ENCODE data around the gene TTC28. TPM values are rescaled to one million over a fixed set of nuclear protein-coding genes. Genes with fewer than 3 reads are reported as not detected.

Gene TTC28
- total and polyA plus RNA-seq, 2 donors = 15.9 to 81.9 TPM

DNA sequence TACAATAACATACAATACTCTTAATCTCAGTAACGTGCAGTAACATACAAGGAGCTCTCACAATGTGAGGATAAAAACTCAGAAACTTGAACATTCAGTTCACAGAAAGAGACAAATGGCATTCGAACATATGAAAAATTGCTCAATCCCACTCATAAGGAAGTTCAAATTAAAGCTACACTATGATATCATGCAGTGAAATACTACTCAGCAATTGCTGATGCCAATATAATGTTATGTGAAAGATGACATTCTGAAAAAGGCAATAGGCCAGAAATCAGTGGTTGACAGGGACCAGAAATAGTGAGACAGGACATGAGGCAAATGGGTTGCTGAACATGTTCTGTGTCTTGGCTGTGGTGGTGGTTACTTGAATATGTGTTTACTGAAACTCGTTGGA, 726.9 kb downstream of the TTC28 start:
- peak overlapping the region; percentile 23 for H3K27ac ChIP-seq (ENCODE audit: low read depth)
- no peaks in the 10 kb centered on the region for H3K36me3 ChIP-seq (ENCODE audit: insufficient read depth)
- WGBS = 70% methylated on average over 3 of the region's 3 CpGs
- no peak for DNase-seq (ENCODE audit: extremely low spot score)
- H3K4me1 ChIP-seq (ENCODE audit: insufficient read depth) = no peaks in the 10 kb centered on the region
- no peak overlapping the region for H3K4me3 ChIP-seq (ENCODE audit: low read depth, low read length)

DNA sequence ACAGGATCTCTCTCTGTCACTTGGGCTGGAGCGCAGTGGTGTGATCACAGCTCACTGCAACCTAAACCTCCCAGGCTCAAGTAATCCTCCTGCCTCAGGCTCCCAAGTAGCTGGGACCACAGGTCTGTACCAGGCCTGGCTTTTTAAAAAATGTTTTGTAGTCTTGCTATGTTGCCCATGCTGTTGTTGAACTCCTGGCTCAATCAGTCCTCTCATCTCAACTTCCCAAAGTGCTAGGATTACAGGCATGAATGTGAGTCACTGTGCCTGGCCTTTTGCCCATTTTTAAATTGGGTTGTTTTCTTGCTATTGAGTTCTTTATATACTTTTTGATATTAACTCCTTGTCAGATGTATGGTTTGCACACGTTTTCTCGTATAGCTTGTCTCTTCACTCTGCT, 727.5 kb downstream of the TTC28 start:
- no peaks in the 10 kb centered on the region for H3K4me1 ChIP-seq (ENCODE audit: insufficient read depth)
- no peaks in the 10 kb centered on the region for H3K36me3 ChIP-seq (ENCODE audit: insufficient read depth)
- 75% methylated on average over 3 of the region's 3 CpGs for WGBS
- no peak overlapping the region for H3K4me3 ChIP-seq (ENCODE audit: low read depth, low read length)
- H3K27ac ChIP-seq (ENCODE audit: low read depth) = no peak overlapping the region
- no peak for DNase-seq (ENCODE audit: extremely low spot score)

DNA sequence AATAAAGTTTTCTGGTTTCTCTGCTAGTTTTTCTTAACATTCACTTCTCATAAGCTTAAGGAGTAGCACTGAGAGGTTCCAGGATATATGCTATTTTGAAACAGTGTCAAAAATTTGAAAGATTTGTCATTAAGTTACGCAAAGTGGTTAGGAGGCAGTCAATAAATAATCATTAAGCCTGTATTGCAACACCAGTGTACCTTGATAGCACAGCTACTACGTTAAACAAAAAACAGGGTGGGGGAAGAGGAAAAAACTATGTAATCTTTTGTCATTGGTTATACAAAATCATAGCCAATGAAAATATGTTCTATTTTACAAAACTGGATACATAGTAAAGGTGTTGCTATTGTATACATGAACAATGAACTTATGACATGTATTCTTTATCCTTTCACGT, 730.2 kb downstream of the TTC28 start:
- H3K4me3 ChIP-seq (ENCODE audit: low read depth, low read length) = no peak overlapping the region
- H3K4me1 ChIP-seq (ENCODE audit: insufficient read depth) = no peaks in the 10 kb centered on the region
- 88% methylated on average over 3 of the region's 3 CpGs for WGBS
- no peak overlapping the region for H3K27ac ChIP-seq (ENCODE audit: low read depth)
- H3K36me3 ChIP-seq (ENCODE audit: insufficient read depth) = no peaks in the 10 kb centered on the region
- no peak for DNase-seq (ENCODE audit: extremely low spot score)

- 95% methylated on average over 2 of the region's 2 CpGs for WGBS
- Histone ChIP-seq H3K36me3 (ENCODE audit: insufficient read depth) (no peaks in the 10 kb centered on the region), H3K4me1 (ENCODE audit: insufficient read depth) (no peaks in the 10 kb centered on the region), H3K4me3 (ENCODE audit: low read depth, low read length) (no peak overlapping the region), H3K27ac (ENCODE audit: low read depth) (no peak overlapping the region)
- no peak for DNase-seq (ENCODE audit: extremely low spot score)
Measured at GRCh38 chr22:27948569-27948968, 731.1 kb downstream of the TTC28 start.

DNA sequence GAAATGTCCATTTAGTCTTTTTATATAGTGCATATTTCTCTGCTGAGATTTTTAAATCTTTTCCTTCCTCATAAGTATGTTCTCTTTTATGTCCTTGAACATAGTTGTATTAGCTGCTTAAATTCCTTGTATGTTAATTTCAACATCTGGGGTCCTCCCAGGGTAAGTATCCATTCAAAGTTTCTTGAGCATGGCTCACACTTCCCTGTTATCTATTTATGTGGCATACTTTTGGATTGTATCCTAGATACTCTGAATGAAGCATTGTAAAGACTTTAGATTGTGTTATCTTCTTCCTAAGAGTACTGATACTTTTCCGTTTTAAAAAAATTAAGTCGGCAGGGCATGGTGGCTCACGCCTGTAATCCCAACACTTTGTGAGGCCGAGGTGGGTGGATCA, 732.2 kb downstream of the TTC28 start:
- WGBS = 84% methylated on average over 4 of the region's 4 CpGs
- Histone ChIP-seq H3K36me3 (ENCODE audit: insufficient read depth) (no peaks in the 10 kb centered on the region), H3K27ac (ENCODE audit: low read depth) (no peak overlapping the region), H3K4me3 (ENCODE audit: low read depth, low read length) (no peak overlapping the region), H3K4me1 (ENCODE audit: insufficient read depth) (no peaks in the 10 kb centered on the region)
- no peak for DNase-seq (ENCODE audit: extremely low spot score)

- H3K4me1 ChIP-seq (ENCODE audit: insufficient read depth) = no peaks in the 10 kb centered on the region
- no peak overlapping the region for H3K4me3 ChIP-seq (ENCODE audit: low read depth, low read length)
- no peak for DNase-seq (ENCODE audit: extremely low spot score)
- H3K36me3 ChIP-seq (ENCODE audit: insufficient read depth) = no peaks in the 10 kb centered on the region
- no peak overlapping the region for H3K27ac ChIP-seq (ENCODE audit: low read depth)
Measured at GRCh38 chr22:27941143-27941542, 738.5 kb downstream of the TTC28 start.

DNA sequence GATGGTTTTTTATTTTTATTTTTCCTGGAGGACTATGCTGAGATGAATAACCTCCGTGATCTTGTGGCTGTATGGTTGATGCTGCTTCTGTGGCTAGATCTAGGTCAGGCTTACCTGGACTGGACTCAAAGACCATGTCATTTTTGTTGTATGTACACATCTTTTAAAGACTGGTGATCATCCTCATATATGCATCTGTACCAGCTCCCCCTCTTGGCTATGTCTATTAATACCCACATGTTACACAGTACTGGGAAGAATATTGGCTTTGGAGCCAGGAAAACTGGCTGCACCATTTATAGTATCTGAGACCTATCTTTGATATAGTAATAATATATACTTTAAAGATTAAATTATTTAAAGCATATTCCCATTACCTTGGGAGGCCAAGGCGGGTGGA, 742.2 kb downstream of the TTC28 start:
- H3K36me3 ChIP-seq (ENCODE audit: insufficient read depth) = no peaks in the 10 kb centered on the region
- no peak overlapping the region for H3K27ac ChIP-seq (ENCODE audit: low read depth)
- no peak overlapping the region for H3K4me3 ChIP-seq (ENCODE audit: low read depth, low read length)
- H3K4me1 ChIP-seq (ENCODE audit: insufficient read depth) = no peaks in the 10 kb centered on the region
- DNase-seq (ENCODE audit: extremely low spot score) = no peak
- 95% methylated on average over 2 of the region's 2 CpGs for WGBS

GRCh38 chr22:27935897-27936296, 743.7 kb downstream of the TTC28 start:
- Histone ChIP-seq H3K27ac (ENCODE audit: low read depth) (no peak overlapping the region), H3K36me3 (ENCODE audit: insufficient read depth) (no peaks in the 10 kb centered on the region), H3K4me1 (ENCODE audit: insufficient read depth) (no peaks in the 10 kb centered on the region), H3K4me3 (ENCODE audit: low read depth, low read length) (no peak overlapping the region)
- no peak for DNase-seq (ENCODE audit: extremely low spot score)
- WGBS = 57% methylated on average over 1 of the region's 1 CpG

DNA sequence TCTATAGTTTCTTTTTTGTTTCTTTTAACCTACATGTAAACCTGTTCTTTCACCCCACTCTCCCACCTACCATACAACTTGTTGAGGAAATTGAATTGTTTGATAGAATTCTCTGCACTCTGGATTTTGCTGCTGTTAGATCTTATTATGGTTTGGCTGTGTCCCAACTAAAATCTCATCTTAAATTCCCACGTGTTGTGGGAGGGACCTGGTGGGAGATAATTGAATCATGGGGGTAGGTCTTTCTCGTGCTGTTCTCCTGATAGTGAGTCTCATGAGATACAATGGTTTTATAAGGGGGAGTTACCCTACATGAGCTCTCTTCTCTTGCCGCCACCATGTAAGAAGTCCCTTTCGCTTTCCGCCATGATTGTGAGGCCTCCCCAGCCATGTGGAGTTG, 745.6 kb downstream of the TTC28 start:
- 93% methylated on average over 5 of the region's 5 CpGs for WGBS

GRCh38 chr22:27933186-27933983, 746.3 kb downstream of the TTC28 start:
- H3K36me3 ChIP-seq (ENCODE audit: insufficient read depth) = no peaks in the 10 kb centered on the region
- 90% methylated on average over 9 of the region's 9 CpGs for WGBS
- no peak overlapping the region for H3K4me3 ChIP-seq (ENCODE audit: low read depth, low read length)
- no peak for DNase-seq (ENCODE audit: extremely low spot score)
- H3K4me1 ChIP-seq (ENCODE audit: insufficient read depth) = no peaks in the 10 kb centered on the region
- H3K27ac ChIP-seq (ENCODE audit: low read depth) = no peak overlapping the region

More for the DNA sequence above, 745.6 kb downstream of the TTC28 start:
- Histone ChIP-seq H3K4me1 (ENCODE audit: insufficient read depth) (no peaks in the 10 kb centered on the region), H3K4me3 (ENCODE audit: low read depth, low read length) (no peak overlapping the region), H3K36me3 (ENCODE audit: insufficient read depth) (no peaks in the 10 kb centered on the region), H3K27ac (ENCODE audit: low read depth) (no peak overlapping the region)
- DNase-seq (ENCODE audit: extremely low spot score) = no peak

GRCh38 chr22:27930331-27931060, 749.1 kb downstream of the TTC28 start:
- Histone ChIP-seq H3K4me3 (ENCODE audit: low read depth, low read length) (no peak overlapping the region), H3K36me3 (ENCODE audit: insufficient read depth) (no peaks in the 10 kb centered on the region), H3K4me1 (ENCODE audit: insufficient read depth) (no peaks in the 10 kb centered on the region), H3K27ac (ENCODE audit: low read depth) (no peak overlapping the region)
- WGBS = 67% methylated on average over 3 of the region's 3 CpGs
- no peak for DNase-seq (ENCODE audit: extremely low spot score)

Small RNAs within 50 kb of the gene (small RNA-seq; reads per million reads assigned to genes)
- gene MIR5739 = not detected
- gene RF00019 = not detected
- not detected for gene RF00150
- gene RF02200 = not detected
- not detected for gene RN7SL162P

Other genes with a start within 250 kb of the TTC28 start
- gene CHEK2, start 62.0 kb upstream of the TTC28 start, total RNA-seq = 15.6 TPM
- 8.8 TPM for gene CHEK2, start 62.0 kb upstream of the TTC28 start, polyA plus RNA-seq
- gene HSCB, start 62.2 kb upstream of the TTC28 start, total RNA-seq = 13.2 TPM
- 20.7 TPM for gene HSCB, start 62.2 kb upstream of the TTC28 start, polyA plus RNA-seq
- 33.0 TPM for gene CCDC117, start 92.9 kb upstream of the TTC28 start, total RNA-seq
- gene CCDC117, start 92.9 kb upstream of the TTC28 start, polyA plus RNA-seq = 13.5 TPM
- 168 TPM for gene XBP1, start 120.7 kb upstream of the TTC28 start, total RNA-seq
- gene XBP1, start 120.7 kb upstream of the TTC28 start, polyA plus RNA-seq = 68.1 TPM
- gene ZNRF3, start 203.7 kb upstream of the TTC28 start, total RNA-seq = 7.4 TPM
- gene ZNRF3, start 203.7 kb upstream of the TTC28 start, polyA plus RNA-seq = 8.7 TPM